ENCODE results near the gene IGF2BP2.

DNA sequence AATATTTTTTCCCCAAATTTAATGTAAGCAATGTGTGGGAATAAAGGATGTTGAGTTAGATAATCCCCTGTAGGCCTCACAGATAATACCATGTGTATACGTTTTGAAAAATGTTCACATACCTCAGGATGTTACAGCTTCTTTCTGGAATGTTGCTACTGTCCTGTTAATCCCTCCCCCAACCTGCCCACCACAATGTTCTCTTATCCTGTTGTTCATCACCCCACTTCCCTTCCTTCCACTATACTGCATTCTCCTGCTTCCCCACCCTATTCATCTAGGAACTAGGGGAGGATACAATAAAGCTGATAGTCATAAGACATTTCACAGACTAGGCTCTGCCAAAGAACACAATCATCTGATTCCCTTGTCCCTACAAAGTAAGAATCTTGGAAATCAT, 92.1 kb downstream of the IGF2BP2 start:
- TF ChIP-seq, protein P1, sequence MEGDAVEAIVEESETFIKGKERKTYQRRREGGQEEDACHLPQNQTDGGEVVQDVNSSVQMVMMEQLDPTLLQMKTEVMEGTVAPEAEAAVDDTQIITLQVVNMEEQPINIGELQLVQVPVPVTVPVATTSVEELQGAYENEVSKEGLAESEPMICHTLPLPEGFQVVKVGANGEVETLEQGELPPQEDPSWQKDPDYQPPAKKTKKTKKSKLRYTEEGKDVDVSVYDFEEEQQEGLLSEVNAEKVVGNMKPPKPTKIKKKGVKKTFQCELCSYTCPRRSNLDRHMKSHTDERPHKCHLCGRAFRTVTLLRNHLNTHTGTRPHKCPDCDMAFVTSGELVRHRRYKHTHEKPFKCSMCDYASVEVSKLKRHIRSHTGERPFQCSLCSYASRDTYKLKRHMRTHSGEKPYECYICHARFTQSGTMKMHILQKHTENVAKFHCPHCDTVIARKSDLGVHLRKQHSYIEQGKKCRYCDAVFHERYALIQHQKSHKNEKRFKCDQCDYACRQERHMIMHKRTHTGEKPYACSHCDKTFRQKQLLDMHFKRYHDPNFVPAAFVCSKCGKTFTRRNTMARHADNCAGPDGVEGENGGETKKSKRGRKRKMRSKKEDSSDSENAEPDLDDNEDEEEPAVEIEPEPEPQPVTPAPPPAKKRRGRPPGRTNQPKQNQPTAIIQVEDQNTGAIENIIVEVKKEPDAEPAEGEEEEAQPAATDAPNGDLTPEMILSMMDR (IDR thresholded peaks at IDR 0.05; ENCODE audit: poor library complexity) = no peak
- no peak for TF ChIP-seq EZH2 (IDR thresholded peaks at IDR 0.05; ENCODE audit: borderline replicate concordance)

Data from hepatocyte (in vitro differentiated cells).